ENCODE data around the gene ANO10.

DNA sequence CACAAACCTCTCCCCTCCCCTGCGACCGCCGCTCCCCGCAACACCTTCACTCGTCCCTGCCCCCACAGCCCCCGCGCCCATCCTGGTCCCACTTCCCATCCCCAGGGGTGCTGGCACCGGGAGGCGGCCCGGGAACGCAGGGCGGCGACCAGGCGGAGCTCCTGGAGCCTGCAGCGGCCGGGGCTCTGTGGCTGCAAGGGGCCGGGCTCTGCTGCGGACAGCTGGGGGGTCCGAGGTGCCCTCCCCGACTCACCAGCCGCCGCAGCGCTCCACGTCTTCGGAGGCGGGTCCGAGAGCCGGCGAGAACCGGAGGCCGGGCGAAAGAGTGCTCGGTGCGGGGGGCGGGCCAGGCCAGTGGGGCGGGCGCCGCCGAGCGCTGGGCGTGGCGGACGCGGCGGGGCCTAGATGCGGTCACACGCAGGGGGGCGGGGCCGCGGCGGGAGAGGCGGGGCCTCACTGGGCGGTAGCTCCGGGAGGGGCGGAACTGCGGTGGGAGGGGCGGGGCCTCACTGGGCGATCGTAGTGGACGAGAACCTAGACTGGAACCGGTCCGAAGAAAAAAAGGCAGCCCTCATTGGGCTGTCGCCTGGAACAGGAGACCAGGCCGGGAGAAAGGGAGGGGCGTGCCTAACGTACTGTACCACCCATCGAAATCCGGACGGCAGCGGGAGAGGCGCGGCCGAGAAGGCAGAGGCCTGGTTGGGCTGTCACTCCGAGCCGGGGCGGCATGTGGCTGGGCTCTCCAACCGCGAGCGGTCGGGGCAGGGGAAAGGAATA lies at the start of gene ANO10:
- TF ChIP-seq EP300 (IDR thresholded peaks at IDR 0.05) (no peak), POLR2A (IDR thresholded peaks at IDR 0.05) (no peak), POLR2AphosphoS5 (IDR thresholded peaks at IDR 0.05) (peak; percentile 78 to 89 (median 85))
- TF ChIP-seq, protein P1, sequence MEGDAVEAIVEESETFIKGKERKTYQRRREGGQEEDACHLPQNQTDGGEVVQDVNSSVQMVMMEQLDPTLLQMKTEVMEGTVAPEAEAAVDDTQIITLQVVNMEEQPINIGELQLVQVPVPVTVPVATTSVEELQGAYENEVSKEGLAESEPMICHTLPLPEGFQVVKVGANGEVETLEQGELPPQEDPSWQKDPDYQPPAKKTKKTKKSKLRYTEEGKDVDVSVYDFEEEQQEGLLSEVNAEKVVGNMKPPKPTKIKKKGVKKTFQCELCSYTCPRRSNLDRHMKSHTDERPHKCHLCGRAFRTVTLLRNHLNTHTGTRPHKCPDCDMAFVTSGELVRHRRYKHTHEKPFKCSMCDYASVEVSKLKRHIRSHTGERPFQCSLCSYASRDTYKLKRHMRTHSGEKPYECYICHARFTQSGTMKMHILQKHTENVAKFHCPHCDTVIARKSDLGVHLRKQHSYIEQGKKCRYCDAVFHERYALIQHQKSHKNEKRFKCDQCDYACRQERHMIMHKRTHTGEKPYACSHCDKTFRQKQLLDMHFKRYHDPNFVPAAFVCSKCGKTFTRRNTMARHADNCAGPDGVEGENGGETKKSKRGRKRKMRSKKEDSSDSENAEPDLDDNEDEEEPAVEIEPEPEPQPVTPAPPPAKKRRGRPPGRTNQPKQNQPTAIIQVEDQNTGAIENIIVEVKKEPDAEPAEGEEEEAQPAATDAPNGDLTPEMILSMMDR (IDR thresholded peaks at IDR 0.05) = no peak

Measured in stomach (tissue), 4 donors.